ENCODE results near the gene PSG6. TPM values are rescaled to one million over a fixed set of nuclear protein-coding genes. Genes with fewer than 3 reads are reported as not detected.
"Not testable (repeated sequence)": the region's sequence is repeated elsewhere in the genome, so short reads cannot be mapped to it uniquely, and the experiment has no call there.

The PSG6 gene
- not detected for total RNA-seq

- not testable (repeated sequence) for DNase-seq (ENCODE audit: low spot score)
Measured at GRCh38 chr19:42917634-42918033, at the start of gene PSG6. Gene PSG6, minus strand, starts transcription at chr19:42917894. Its CDS starts 102 bp downstream, at chr19:42917792.

GRCh38 chr19:42965176-42965575, 47.5 kb upstream of the PSG6 start:
- no peak for DNase-seq (ENCODE audit: low spot score)

GRCh38 chr19:42961119-42961518, 43.4 kb upstream of the PSG6 start:
- no peak for DNase-seq (ENCODE audit: low spot score)

GRCh38 chr19:42952126-42952525, 34.4 kb upstream of the PSG6 start:
- not testable (repeated sequence) for DNase-seq (ENCODE audit: low spot score)

- DNase-seq (ENCODE audit: low spot score), result not testable (repeated sequence)
Measured at GRCh38 chr19:42951476-42951875, 33.8 kb upstream of the PSG6 start.

- no peak for DNase-seq (ENCODE audit: low spot score)
Measured at GRCh38 chr19:42942187-42942789, 24.6 kb upstream of the PSG6 start.

- DNase-seq (ENCODE audit: low spot score), result not testable (repeated sequence)
Measured at GRCh38 chr19:42937107-42937506, 19.4 kb upstream of the PSG6 start, which contains the start of gene PSG7. Gene PSG7, minus strand, starts transcription at chr19:42937207. Its CDS starts 131 bp downstream, at chr19:42937076.

GRCh38 chr19:42934726-42935125, 17.0 kb upstream of the PSG6 start:
- DNase-seq (ENCODE audit: low spot score), result not testable (repeated sequence)

- not testable (repeated sequence) for DNase-seq (ENCODE audit: low spot score)
Measured at GRCh38 chr19:42934183-42934582, 16.5 kb upstream of the PSG6 start.

- not testable (repeated sequence) for DNase-seq (ENCODE audit: low spot score)
Measured at GRCh38 chr19:42933412-42933811, 15.7 kb upstream of the PSG6 start.

- not testable (repeated sequence) for DNase-seq (ENCODE audit: low spot score)
Measured at GRCh38 chr19:42932485-42933101, 14.9 kb upstream of the PSG6 start.

GRCh38 chr19:42930214-42930613, 12.5 kb upstream of the PSG6 start:
- not testable (repeated sequence) for DNase-seq (ENCODE audit: low spot score)

GRCh38 chr19:42928896-42929295, 11.2 kb upstream of the PSG6 start:
- DNase-seq (ENCODE audit: low spot score), result no peak

- DNase-seq (ENCODE audit: low spot score), result no peak
Measured at GRCh38 chr19:42926781-42927180, 9.1 kb upstream of the PSG6 start.

- DNase-seq (ENCODE audit: low spot score), result not testable (repeated sequence)
Measured at GRCh38 chr19:42923106-42923505, 5.4 kb upstream of the PSG6 start.

- DNase-seq (ENCODE audit: low spot score), result not testable (repeated sequence)
Measured at GRCh38 chr19:42920971-42921370, 3.3 kb upstream of the PSG6 start.

GRCh38 chr19:42919757-42920079, 2.0 kb upstream of the PSG6 start:
- no peak for DNase-seq (ENCODE audit: low spot score)

GRCh38 chr19:42919070-42919756, 1.5 kb upstream of the PSG6 start:
- not testable (repeated sequence) for DNase-seq (ENCODE audit: low spot score)

- not testable (repeated sequence) for DNase-seq (ENCODE audit: low spot score)
Measured at GRCh38 chr19:42918377-42919069, 829 bp upstream of the PSG6 start.

- DNase-seq (ENCODE audit: low spot score), result not testable (repeated sequence)
Measured at GRCh38 chr19:42916931-42917330, 763 bp downstream of the PSG6 start.

GRCh38 chr19:42913516-42913915, 4.2 kb downstream of the PSG6 start:
- DNase-seq (ENCODE audit: low spot score), result not testable (repeated sequence)

- not testable (repeated sequence) for DNase-seq (ENCODE audit: low spot score)
Measured at GRCh38 chr19:42912941-42913340, 4.8 kb downstream of the PSG6 start.

Data from mucosa of gallbladder (tissue), 1 donor.